GM12891 (cell line): ENCODE measurements around the gene OAS2.

Experiments used
- POLR2A ChIP-seq: IDR thresholded peaks from 2 replicates; pipeline ENCODE4 v1.6.1; 2011; ENCODE audit warnings: low read depth, low read length, control low read depth
- POLR2AphosphoS5 ChIP-seq: IDR thresholded peaks from 2 replicates; pipeline ENCODE4 v1.6.1; 2011; ENCODE audit warnings: low read depth, low read length, control low read depth
- POU2F2 ChIP-seq: IDR thresholded peaks from 2 replicates; pipeline ENCODE4 v1.6.1; 2011; ENCODE audit warnings: low read depth, mild to moderate bottlenecking, control low read depth, low read length, moderate library complexity
- SPI1 ChIP-seq: IDR thresholded peaks from 2 replicates; pipeline ENCODE4 v1.6.1; 2011; ENCODE audit warnings: low read depth, low read length, control low read depth
- TAF1 ChIP-seq: IDR thresholded peaks from 2 replicates; pipeline ENCODE4 v1.6.1; 2011; ENCODE audit warnings: low read depth, low read length, control low read depth

DNA sequence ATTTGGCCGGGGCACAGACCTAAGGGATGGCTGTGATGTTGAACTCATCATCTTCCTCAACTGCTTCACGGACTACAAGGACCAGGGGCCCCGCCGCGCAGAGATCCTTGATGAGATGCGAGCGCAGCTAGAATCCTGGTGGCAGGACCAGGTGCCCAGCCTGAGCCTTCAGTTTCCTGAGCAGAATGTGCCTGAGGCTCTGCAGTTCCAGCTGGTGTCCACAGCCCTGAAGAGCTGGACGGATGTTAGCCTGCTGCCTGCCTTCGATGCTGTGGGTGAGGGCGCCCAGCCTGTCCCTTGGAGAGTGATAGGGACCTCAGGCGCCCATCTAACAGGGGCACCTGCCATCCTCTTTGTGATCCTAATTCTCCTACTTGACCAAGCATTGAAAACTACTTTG lies 27.6 kb upstream of the OAS2 start:
- TF ChIP-seq POLR2A, result no peak
- TF ChIP-seq POLR2AphosphoS5, result no peak
- no peak for TF ChIP-seq SPI1
- TF ChIP-seq TAF1, result no peak
- no peak for TF ChIP-seq POU2F2
